WERI-Rb-1 (cell line): ENCODE measurements around the gene PPP2R2B.
A peak's percentile ranks its signal among the peaks of the same experiment; 100 is the strongest.

ENCODE experiments used
- DNase-seq: peaks from one replicate; pipeline ENCODE4 v3.0.0-alpha.2; 2020
- H3K27ac ChIP-seq: fragments of 250-450 bp; sonication (Bioruptor Pico); 2 replicates; pipeline ENCODE4 v1.5.1; 2020; ENCODE audit warnings: mild to moderate bottlenecking, moderate library complexity
- H3K27me3 ChIP-seq: fragments of 250-450 bp; sonication (Bioruptor Pico); 2 replicates; pipeline ENCODE4 v1.5.1; 2021; ENCODE audit warnings: mild to moderate bottlenecking, low read depth, moderate library complexity; ENCODE audit not compliant: insufficient read depth, severe bottlenecking
- H3K36me3 ChIP-seq: fragments of 250-450 bp; sonication (Bioruptor Pico); 2 replicates; pipeline ENCODE4 v1.5.1; 2020; ENCODE audit warnings: mild to moderate bottlenecking, moderate library complexity
- H3K4me3 ChIP-seq: 2 replicates; pipeline ENCODE4 v1.5.1; 2011; ENCODE audit warnings: low read depth, mild to moderate bottlenecking, control low read depth, low read length
- H3K9me3 ChIP-seq: fragments of 250-450 bp; sonication (Bioruptor Pico); 2 replicates; pipeline ENCODE4 v1.5.1; 2021; ENCODE audit warnings: mild to moderate bottlenecking, moderate library complexity; ENCODE audit not compliant: severe bottlenecking
- CTCF ChIP-seq: IDR thresholded peaks from 2 replicates; pipeline ENCODE4 v1.5.1; 2011; ENCODE audit warnings: low read depth, mild to moderate bottlenecking, control low read depth, inconsistent platforms, low read length

The PPP2R2B gene

GRCh38 chr5:146703499-146703898, 175.1 kb downstream of the PPP2R2B start:
- no peak for TF ChIP-seq CTCF
- H3K4me3 ChIP-seq: no peak overlapping the region
- no peaks in the 10 kb centered on the region for H3K9me3 ChIP-seq
- DNase-seq: no peak
- H3K27me3 ChIP-seq: no peaks in the 10 kb centered on the region
- H3K36me3 ChIP-seq: no peaks in the 10 kb centered on the region
- no peak overlapping the region for H3K27ac ChIP-seq

GRCh38 chr5:146699664-146700418, 178.7 kb downstream of the PPP2R2B start:
- no peaks in the 10 kb centered on the region for H3K27me3 ChIP-seq
- no peaks in the 10 kb centered on the region for H3K36me3 ChIP-seq
- DNase-seq: no peak
- no peak overlapping the region for H3K4me3 ChIP-seq
- H3K9me3 ChIP-seq: no peaks in the 10 kb centered on the region
- TF ChIP-seq CTCF: no peak
- no peak overlapping the region for H3K27ac ChIP-seq

- no peak for TF ChIP-seq CTCF
- peak; percentile 36 for DNase-seq
- Histone ChIP-seq H3K9me3 (no peaks in the 10 kb centered on the region), H3K27me3 (no peaks in the 10 kb centered on the region), H3K36me3 (no peaks in the 10 kb centered on the region), H3K27ac (no peak overlapping the region), H3K4me3 (no peak overlapping the region)
These were observed 179.4 kb downstream of the PPP2R2B start for GRCh38 chr5:146699138-146699537.

- Histone ChIP-seq H3K27me3 (no peaks in the 10 kb centered on the region), H3K27ac (no peak overlapping the region), H3K9me3 (no peaks in the 10 kb centered on the region), H3K36me3 (no peaks in the 10 kb centered on the region), H3K4me3 (no peak overlapping the region)
- no peak for DNase-seq
- TF ChIP-seq CTCF: no peak
These were observed 179.9 kb downstream of the PPP2R2B start for GRCh38 chr5:146698651-146699050.

GRCh38 chr5:146697211-146697610, 181.3 kb downstream of the PPP2R2B start:
- H3K27me3 ChIP-seq: no peaks in the 10 kb centered on the region
- TF ChIP-seq CTCF: no peak
- no peaks in the 10 kb centered on the region for H3K9me3 ChIP-seq
- no peak overlapping the region for H3K4me3 ChIP-seq
- no peaks in the 10 kb centered on the region for H3K36me3 ChIP-seq
- no peak for DNase-seq
- H3K27ac ChIP-seq: no peak overlapping the region

- Histone ChIP-seq H3K9me3 (peaks cover 4% of the 10 kb centered on the region), H3K4me3 (no peak overlapping the region), H3K27ac (no peak overlapping the region), H3K36me3 (no peaks in the 10 kb centered on the region), H3K27me3 (no peaks in the 10 kb centered on the region)
- no peak for TF ChIP-seq CTCF
- no peak for DNase-seq
These were observed 182.9 kb downstream of the PPP2R2B start for GRCh38 chr5:146695646-146696045.
